Activated T-helper 1 cell treated with anti-CD3 and anti-CD28 coated beads, Interleukin-2, amount 50 U/mL, for 16 hours (primary cell): ENCODE measurements around the gene TNS1.

Experiments
- DNase-seq, 2 donors: peaks; one replicate each; pipeline ENCODE4 v3.0.0-alpha.2; 2020; ENCODE audit warnings: low read depth in 1 of 2, low spot score in 1 of 2

TNS1 gene

GRCh38 chr2:217873371-217873770 is 129.4 kb downstream of the TNS1 start:
- DNase-seq, result no peak

- DNase-seq, result no peak
Measured at GRCh38 chr2:217872319-217872718, 130.5 kb downstream of the TNS1 start.

- no peak for DNase-seq
Measured at GRCh38 chr2:217870528-217871011, 132.2 kb downstream of the TNS1 start.

GRCh38 chr2:217868911-217869334 is 133.9 kb downstream of the TNS1 start:
- DNase-seq, result no peak

DNA sequence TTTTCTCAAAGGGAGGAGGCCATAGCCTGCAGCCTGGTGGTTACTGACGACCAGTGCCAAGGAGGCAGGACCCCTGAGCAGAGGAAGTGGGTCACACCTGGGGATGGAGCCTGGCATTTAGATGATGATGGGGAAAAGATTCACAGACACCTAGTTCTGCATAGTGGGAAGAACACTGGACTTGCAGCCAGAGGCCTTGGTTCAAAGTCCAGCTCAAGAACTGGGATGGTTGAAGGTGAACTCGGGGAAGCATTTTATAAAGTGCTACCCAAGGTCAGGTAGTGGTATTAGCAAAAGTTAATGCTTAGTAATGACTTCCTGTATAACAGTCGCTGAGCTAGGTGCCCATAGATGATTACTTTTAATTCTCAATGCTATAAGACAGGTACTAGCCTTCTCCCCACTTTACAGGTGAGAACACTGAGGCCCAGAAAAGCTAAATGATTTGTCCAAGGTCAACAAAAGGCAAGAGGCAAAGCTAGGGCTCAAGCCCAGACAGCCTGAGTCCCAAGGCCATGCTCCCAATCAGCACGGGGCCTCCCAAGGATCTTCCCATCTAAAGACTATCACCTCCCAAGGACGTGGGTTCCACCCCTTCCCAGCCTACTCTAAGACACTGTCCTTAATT is 134.4 kb downstream of the TNS1 start:
- DNase-seq, result no peak

GRCh38 chr2:217866457-217866856 is 136.3 kb downstream of the TNS1 start:
- DNase-seq, result no peak

GRCh38 chr2:217864963-217865772 is 137.6 kb downstream of the TNS1 start:
- DNase-seq, result no peak

DNA sequence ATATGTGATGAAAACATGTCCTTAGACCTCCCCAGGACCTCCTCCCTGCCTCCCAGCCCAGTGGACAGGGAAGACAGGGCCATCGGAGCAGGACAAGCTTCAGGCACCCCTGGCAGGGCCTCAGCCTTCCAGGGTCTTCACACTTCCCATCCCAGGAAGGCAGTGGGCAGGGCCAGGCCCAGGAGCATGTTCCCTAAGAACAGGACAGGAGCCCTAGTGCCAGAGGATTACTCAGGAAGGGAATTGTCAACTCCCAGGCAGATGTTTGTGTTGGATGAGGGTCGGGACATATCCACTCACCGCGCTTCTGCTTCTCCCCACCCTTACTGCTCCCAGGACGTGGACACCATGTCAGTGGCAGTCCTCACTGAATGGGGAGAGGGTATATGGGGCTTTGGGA is 138.9 kb downstream of the TNS1 start:
- no peak for DNase-seq

DNA sequence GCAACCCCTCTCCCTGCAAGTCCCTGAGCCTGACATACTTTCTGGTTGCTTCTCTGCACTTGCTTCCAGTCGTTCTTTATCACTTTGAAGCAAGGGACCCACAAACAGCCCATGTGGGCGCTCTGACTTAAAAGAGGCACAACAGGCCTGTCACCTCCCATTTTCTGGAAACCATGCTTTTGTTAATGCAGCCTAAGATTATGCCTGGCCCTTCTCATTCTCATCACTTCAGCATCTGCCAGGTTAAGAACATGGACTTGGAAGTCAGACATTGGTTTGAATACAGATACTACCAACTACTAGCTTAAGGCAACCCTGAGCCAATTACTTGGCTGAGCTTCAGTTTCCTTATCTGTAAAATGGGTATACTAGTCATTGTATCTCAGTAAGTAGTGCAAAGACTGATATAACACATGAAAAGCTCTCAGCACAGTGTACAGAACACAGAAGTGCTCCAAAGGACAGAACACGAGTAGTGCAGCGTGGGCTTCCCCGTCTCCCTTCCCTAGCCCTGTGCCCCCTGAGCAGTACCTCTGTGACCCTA is 141.4 kb downstream of the TNS1 start:
- DNase-seq, result no peak

- no peak for DNase-seq
Measured at GRCh38 chr2:217859926-217860325, 142.9 kb downstream of the TNS1 start.

- DNase-seq, result no peak
Measured at GRCh38 chr2:217858519-217859491, 144.0 kb downstream of the TNS1 start.

DNA sequence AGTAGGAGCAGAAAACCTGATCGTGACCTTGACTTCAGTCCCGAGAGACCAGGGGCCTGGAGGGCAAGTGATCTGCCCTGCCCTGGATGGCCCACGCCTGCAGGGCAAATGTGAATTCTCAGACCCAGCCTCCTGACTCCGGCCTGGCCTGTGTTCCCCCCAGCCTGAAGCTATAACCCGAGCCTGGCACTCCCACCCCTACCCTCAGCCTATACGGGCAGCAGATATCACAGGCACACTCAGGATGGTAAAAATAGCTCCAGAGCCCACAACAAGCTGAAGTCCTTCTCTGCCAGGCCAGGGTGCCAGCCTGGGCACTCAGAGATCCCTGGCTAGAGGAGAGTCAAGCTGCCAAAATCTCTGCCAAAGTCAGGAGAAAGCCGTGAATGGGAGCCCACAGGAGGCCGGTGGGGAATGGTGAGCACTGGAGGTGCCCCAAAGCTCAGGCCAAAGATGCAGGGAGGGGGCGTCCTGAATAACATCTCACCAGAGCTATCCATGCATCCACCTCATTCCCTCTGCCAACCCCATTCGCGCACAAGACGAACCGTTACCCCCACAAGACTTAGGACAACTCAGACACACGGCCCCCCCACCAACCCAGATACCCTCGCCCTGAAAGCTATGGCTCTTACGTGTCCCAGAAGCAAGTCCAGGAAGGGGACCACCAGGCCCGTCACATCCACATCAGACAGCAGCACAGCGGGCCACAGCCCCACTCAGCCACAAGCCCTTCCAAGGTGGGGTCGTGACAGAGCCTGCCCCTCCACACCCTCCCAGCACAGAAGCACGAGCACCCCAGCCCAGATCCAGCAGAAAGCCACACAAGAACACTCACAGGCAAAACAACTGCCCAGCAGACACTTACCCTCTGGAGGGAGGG is 144.9 kb downstream of the TNS1 start:
- no peak for DNase-seq

DNA sequence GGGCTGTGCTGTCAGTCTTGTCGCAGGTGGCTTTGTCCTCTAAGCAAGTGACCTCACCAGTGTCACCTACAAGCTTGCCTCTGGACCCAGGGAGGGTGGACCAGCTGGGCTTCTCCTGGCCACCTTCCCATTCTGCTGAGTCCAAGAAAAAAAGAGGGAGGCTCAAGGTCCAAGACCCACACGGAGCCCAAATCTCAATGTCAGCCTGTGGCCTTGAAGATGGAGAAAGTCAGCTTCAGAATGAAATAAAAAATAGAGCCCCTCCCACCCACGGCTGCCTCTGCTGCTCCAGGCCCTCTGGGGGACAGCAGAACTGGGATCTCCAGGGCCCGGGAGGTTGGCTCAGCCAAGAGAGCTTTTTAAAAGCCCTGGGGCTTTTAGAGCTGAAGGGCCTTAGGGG is 145.9 kb downstream of the TNS1 start:
- DNase-seq, result no peak

- no peak for DNase-seq
Measured at GRCh38 chr2:217856159-217856558, 146.6 kb downstream of the TNS1 start.

DNA sequence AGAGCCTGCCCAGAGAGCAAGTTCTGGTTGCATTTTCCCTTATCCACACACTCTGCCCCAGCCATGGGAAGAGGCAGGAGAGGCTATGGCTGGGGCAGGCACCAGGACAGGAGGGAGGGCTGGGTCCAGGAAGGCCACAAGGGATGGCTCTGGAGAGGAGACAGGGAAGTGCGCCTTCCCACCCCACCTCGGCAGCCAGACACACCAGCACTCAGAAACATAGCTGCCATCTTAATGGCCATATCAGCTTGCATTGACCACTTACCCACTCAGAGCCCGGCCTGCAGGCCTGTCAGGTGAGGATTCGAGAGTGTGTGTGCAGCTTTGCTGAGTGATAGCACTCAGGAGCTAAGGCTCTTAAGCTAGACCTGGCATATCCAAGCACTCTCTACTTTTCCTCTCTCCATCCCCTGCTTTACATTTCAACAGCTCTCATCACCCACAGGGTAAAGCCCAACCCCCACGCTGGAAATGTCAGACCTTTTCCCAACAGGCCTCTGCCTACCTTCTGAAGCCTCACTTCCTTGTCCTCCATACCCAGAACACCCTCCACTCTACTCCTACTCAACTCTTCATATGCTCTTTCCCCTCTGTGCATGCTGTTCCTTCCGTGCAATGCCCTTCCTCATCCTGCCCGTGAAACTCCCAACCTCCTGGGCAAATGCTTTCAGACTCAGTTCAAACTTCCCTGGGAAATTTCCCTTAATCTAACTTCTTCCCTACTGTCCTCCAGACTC is 147.9 kb downstream of the TNS1 start:
- no peak for DNase-seq

GRCh38 chr2:217853961-217854360 is 148.8 kb downstream of the TNS1 start:
- no peak for DNase-seq

- DNase-seq, result no peak
Measured at GRCh38 chr2:217853301-217853881, 149.4 kb downstream of the TNS1 start.

DNA sequence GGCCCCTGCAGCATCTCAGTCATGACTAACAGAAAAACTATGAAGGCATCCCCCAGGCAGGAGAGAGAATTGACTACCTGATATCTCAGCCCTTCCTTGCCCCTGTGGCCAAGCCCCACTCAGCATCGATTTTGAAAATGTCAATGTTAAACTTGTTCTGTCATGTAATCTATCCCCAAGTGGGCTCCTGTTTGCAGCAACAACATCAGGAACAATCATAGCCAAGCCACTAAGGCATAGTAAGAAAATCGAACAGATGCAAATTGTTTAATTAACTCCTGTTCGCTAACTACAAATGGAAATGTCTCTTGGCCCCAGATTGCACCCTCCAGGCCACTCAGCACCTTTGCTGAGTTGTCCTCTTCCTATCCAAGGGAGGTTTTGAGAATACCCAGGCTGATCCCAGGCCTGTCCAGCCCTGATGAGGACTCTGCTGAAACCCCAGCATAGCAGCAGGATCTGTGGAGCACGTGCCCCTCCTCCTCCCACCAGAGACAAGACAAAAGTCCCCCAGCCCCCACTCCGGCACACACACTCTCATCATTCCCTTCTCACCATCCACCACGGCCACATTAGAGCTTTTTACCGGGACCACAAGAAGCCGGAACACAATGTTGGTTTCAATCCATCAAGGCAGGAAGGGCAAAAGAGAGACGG is 150.1 kb downstream of the TNS1 start:
- no peak for DNase-seq
